HepG2 (cell line): ENCODE results near the gene ALDOA.

Source experiments
- ATM ChIP-seq: fragments of 450-650 bp; IDR thresholded peaks from 2 replicates; pipeline ENCODE4 v1.7.1; 2017; ENCODE audit warnings: mild to moderate bottlenecking, borderline replicate concordance
- HBP1 ChIP-seq: IDR thresholded peaks from 2 replicates; pipeline ENCODE4 v1.6.1; 2016; ENCODE audit warnings: low read depth, control low read depth
- POLR2AphosphoS5 ChIP-seq: IDR thresholded peaks from 2 replicates; pipeline ENCODE4 v1.6.1; 2012; ENCODE audit warnings: low read depth, low read length
- TP53 ChIP-seq: sonication (generic); formaldehyde crosslinking; conservative IDR thresholded peaks from 2 replicates; pipeline ENCODE4 v1.4.0; 2020; ENCODE audit warnings: missing genetic modification reagents

- TF ChIP-seq ATM: no peak
- no peak for TF ChIP-seq TP53 (CRISPR knock-in tag)
- TF ChIP-seq POLR2AphosphoS5: no peak
- no peak for TF ChIP-seq HBP1 (CRISPR knock-in tag)
These were observed 48.3 kb downstream of the ALDOA start for GRCh38 chr16:30113711-30114333.
